Muscle layer of colon (tissue), 2 donors: ENCODE data around the gene PTPRD.

ENCODE experiments used
- H3K27ac ChIP-seq: one replicate; pipeline ENCODE4 v1.7.0; 2013; ENCODE audit warnings: low read depth, mild to moderate bottlenecking, low read length, moderate library complexity
- H3K27me3 ChIP-seq, 2 donors: one replicate each; pipeline ENCODE4 v1.7.0; 2013; ENCODE audit warnings: low read length in 2 of 2, mild to moderate bottlenecking in 2 of 2; ENCODE audit not compliant: insufficient read depth in 2 of 2, control insufficient read depth in 1 of 2
- H3K36me3 ChIP-seq: one replicate; pipeline ENCODE4 v1.7.0; 2013; ENCODE audit warnings: mild to moderate bottlenecking, low read length; ENCODE audit not compliant: insufficient read depth
- H3K4me1 ChIP-seq: one replicate; pipeline ENCODE4 v1.7.0; 2013; ENCODE audit warnings: mild to moderate bottlenecking, low read length; ENCODE audit not compliant: insufficient read depth
- H3K4me3 ChIP-seq, 2 donors: one replicate each; pipeline ENCODE4 v1.7.0; 2013; ENCODE audit warnings: low read length in 2 of 2, low read depth in 1 of 2, mild to moderate bottlenecking in 1 of 2, moderate library complexity in 1 of 2
- H3K9ac ChIP-seq: one replicate; pipeline ENCODE4 v1.7.0; 2013; ENCODE audit warnings: low read length
- H3K9me3 ChIP-seq: one replicate; pipeline ENCODE4 v1.7.0; 2013; ENCODE audit warnings: mild to moderate bottlenecking, low read length
- donor health status: abdominal sarcoma.
- donor health status: Adenocarcinoma of cecum.

PTPRD gene

DNA sequence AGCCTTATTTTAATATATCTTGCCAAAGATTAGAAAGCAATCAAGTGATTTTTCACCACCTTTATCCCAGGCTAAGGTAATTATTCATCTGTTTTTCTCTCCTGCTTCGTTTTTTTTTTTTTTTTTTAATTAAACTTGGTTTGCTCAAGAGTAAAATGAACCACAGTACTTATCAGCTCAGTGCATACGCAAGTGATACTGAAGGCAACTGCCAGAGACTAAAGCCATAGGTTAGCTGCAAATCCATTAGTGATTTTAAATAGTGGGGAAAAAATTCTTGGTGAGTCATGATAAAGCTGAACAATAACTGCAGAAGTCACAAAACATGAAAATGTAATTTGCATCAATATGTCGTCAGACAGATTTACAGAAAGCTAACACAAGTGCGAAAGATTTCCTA lies 829.1 kb downstream of the PTPRD start:
- H3K27me3 ChIP-seq = no peaks in the 10 kb centered on the region
- H3K27ac ChIP-seq = no peak overlapping the region
- no peaks in the 10 kb centered on the region for H3K9me3 ChIP-seq
- no peaks in the 10 kb centered on the region for H3K4me1 ChIP-seq
- H3K36me3 ChIP-seq = no peaks in the 10 kb centered on the region
- H3K4me3 ChIP-seq = no peak overlapping the region
- no peak overlapping the region for H3K9ac ChIP-seq

GRCh38 chr9:9783211-9783610 lies 829.6 kb downstream of the PTPRD start:
- H3K9me3 ChIP-seq = no peaks in the 10 kb centered on the region
- H3K9ac ChIP-seq = no peak overlapping the region
- no peak overlapping the region for H3K4me3 ChIP-seq
- H3K27ac ChIP-seq = no peak overlapping the region
- no peaks in the 10 kb centered on the region for H3K36me3 ChIP-seq
- H3K27me3 ChIP-seq = no peaks in the 10 kb centered on the region
- H3K4me1 ChIP-seq = no peaks in the 10 kb centered on the region

DNA sequence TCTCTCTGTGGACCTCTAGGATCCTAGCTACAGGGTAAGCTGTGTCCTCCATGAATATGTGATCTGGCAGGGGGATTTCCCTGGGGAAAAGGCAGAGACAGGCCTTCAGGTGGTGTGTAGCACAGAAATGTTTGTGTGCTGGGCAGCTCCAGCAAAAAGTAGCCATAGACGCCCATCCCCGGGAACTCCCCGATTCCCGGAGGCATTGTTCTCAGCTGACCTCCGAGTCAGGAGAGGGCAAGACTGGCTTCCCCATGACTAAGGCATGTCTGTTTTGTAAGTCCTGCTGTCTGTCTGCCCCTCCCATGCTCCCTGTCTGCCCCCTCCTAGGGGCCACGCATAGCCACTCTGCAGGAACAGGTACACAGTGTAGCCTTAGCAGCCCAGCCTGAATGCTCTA lies 834.5 kb downstream of the PTPRD start:
- no peaks in the 10 kb centered on the region for H3K4me1 ChIP-seq
- no peaks in the 10 kb centered on the region for H3K9me3 ChIP-seq
- H3K36me3 ChIP-seq = no peaks in the 10 kb centered on the region

GRCh38 chr9:9774471-9774870 lies 838.3 kb downstream of the PTPRD start:
- Histone ChIP-seq H3K36me3 (no peaks in the 10 kb centered on the region), H3K4me3 (no peak overlapping the region), H3K9ac (no peak overlapping the region), H3K27ac (no peak overlapping the region), H3K9me3 (no peaks in the 10 kb centered on the region), H3K27me3 (no peaks in the 10 kb centered on the region), H3K4me1 (no peaks in the 10 kb centered on the region)

More for the DNA sequence above, 834.5 kb downstream of the PTPRD start:
- Histone ChIP-seq H3K9ac (no peak overlapping the region), H3K27me3 (no peaks in the 10 kb centered on the region), H3K27ac (no peak overlapping the region), H3K4me3 (no peak overlapping the region)

GRCh38 chr9:9771314-9771713 lies 841.5 kb downstream of the PTPRD start:
- H3K4me3 ChIP-seq = no peak overlapping the region
- no peaks in the 10 kb centered on the region for H3K36me3 ChIP-seq
- no peaks in the 10 kb centered on the region for H3K9me3 ChIP-seq
- no peak overlapping the region for H3K9ac ChIP-seq
- H3K4me1 ChIP-seq = no peaks in the 10 kb centered on the region
- no peak overlapping the region for H3K27ac ChIP-seq
- H3K27me3 ChIP-seq = no peaks in the 10 kb centered on the region

GRCh38 chr9:9764821-9765220 lies 848.0 kb downstream of the PTPRD start:
- H3K9ac ChIP-seq = no peak overlapping the region
- H3K4me1 ChIP-seq = no peaks in the 10 kb centered on the region
- H3K9me3 ChIP-seq = no peaks in the 10 kb centered on the region
- no peak overlapping the region for H3K4me3 ChIP-seq
- H3K27me3 ChIP-seq = no peaks in the 10 kb centered on the region
- H3K27ac ChIP-seq = no peak overlapping the region
- H3K36me3 ChIP-seq = no peaks in the 10 kb centered on the region

DNA sequence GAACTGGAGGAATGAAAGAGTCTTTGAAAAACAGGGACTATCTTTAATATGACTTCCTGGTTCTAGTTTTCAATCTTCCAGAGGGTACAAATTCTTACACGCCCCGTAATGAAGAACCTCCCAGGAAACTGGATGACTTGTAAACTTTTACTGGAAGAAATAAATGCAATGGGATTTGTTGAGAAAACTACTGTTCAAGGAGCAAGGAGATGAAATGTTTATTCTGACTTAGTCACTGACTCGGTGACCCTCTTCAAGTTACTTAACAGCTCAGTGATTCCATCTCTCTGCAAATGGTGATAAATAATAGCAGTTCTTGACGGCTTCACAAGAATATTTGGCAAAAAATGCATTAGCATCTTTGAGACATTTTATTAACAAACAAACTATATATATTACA lies 858.6 kb downstream of the PTPRD start:
- Histone ChIP-seq H3K27me3 (no peaks in the 10 kb centered on the region), H3K36me3 (no peaks in the 10 kb centered on the region), H3K4me3 (no peak overlapping the region), H3K27ac (no peak overlapping the region), H3K9ac (no peak overlapping the region), H3K9me3 (no peaks in the 10 kb centered on the region), H3K4me1 (no peaks in the 10 kb centered on the region)

DNA sequence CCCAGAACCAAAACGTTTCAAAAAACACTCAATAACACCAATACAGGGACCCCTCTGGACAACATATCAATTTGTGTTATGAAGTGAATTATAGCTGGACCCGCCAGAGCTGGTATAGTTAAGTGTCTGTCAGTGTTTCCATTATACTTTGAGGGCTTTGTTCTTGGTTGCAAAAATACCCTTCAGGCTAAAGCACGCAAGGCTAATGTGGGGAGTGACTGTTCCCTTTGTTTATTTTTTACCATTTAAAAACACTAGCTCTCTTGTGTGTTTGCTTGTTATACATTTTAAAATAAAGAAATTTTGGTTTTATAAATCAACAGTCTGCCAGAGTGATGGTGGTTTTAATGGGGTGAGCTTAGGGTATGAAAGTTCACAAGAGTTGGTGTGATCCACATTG lies 859.5 kb downstream of the PTPRD start:
- H3K9ac ChIP-seq = no peak overlapping the region
- H3K9me3 ChIP-seq = no peaks in the 10 kb centered on the region
- H3K27me3 ChIP-seq = no peaks in the 10 kb centered on the region
- H3K27ac ChIP-seq = no peak overlapping the region
- no peaks in the 10 kb centered on the region for H3K36me3 ChIP-seq
- no peaks in the 10 kb centered on the region for H3K4me1 ChIP-seq
- H3K4me3 ChIP-seq = no peak overlapping the region

- Histone ChIP-seq H3K9ac (no peak overlapping the region), H3K4me1 (no peaks in the 10 kb centered on the region)
Observed at GRCh38 chr9:9752722-9753121, 860.1 kb downstream of the PTPRD start.

GRCh38 chr9:9751996-9752395 lies 860.8 kb downstream of the PTPRD start:
- H3K4me1 ChIP-seq = no peaks in the 10 kb centered on the region
- H3K9me3 ChIP-seq = no peaks in the 10 kb centered on the region
- H3K4me3 ChIP-seq = no peak overlapping the region
- no peaks in the 10 kb centered on the region for H3K27me3 ChIP-seq
- H3K27ac ChIP-seq = no peak overlapping the region
- no peaks in the 10 kb centered on the region for H3K36me3 ChIP-seq
- H3K9ac ChIP-seq = no peak overlapping the region

More at GRCh38 chr9:9752722-9753121, 860.1 kb downstream of the PTPRD start:
- Histone ChIP-seq H3K36me3 (no peaks in the 10 kb centered on the region), H3K27me3 (no peaks in the 10 kb centered on the region), H3K9me3 (no peaks in the 10 kb centered on the region), H3K4me3 (no peak overlapping the region), H3K27ac (no peak overlapping the region)

DNA sequence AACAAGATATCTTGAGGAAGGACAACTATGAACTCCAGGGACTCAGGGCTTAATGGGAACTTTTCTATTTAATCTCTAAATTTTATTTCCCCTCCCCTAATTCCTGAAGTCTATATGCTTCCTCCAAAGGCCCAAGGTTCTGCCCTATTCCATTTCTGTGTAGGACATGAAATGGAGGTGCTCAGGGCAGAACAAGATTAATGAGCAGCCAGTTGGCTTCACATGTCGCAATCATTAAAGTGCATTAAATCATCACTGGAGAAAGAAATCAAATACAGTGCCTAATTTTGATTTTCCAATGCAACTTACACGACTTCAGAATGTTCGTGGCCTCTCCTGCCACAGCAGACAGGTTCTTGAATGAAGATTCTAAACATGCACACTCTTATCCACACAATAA lies 862.1 kb downstream of the PTPRD start:
- no peaks in the 10 kb centered on the region for H3K4me1 ChIP-seq
- H3K27ac ChIP-seq = no peak overlapping the region
- no peaks in the 10 kb centered on the region for H3K36me3 ChIP-seq
- no peak overlapping the region for H3K4me3 ChIP-seq
- no peaks in the 10 kb centered on the region for H3K9me3 ChIP-seq
- no peaks in the 10 kb centered on the region for H3K27me3 ChIP-seq
- H3K9ac ChIP-seq = no peak overlapping the region

DNA sequence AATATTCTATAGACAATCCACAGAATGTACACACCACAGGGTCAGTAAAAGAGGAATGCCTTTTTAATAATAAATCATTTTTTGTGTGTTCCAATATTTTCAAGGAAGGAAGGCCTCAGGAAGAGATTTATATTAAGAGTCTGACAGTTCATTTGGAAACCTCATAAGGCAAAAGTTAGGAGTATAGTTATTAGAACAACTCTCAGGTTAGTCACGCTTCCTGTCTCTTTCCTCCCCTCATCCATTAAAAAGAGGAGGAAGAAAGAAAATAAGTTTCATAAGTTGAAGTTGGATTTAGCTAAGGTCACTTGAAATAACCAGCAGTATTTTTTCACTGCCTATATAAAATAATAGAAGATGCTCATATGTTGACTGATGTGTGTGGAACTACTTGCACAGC lies 863.2 kb downstream of the PTPRD start:
- H3K9me3 ChIP-seq = no peaks in the 10 kb centered on the region
- no peaks in the 10 kb centered on the region for H3K27me3 ChIP-seq
- H3K4me1 ChIP-seq = no peaks in the 10 kb centered on the region
- no peak overlapping the region for H3K9ac ChIP-seq
- H3K27ac ChIP-seq = no peak overlapping the region
- H3K36me3 ChIP-seq = no peaks in the 10 kb centered on the region
- H3K4me3 ChIP-seq = no peak overlapping the region
